RPMI7951 (cell line): Measurements from ENCODE around the gene MICAL3. TPM values are rescaled to one million over a fixed set of nuclear protein-coding genes. Genes with fewer than 3 reads are reported as not detected.
"Not testable (repeated sequence)": the region's sequence is repeated elsewhere in the genome, so short reads cannot be mapped to it uniquely, and the experiment has no call there.

ENCODE experiments used
- DNase-seq: peaks from one replicate; pipeline ENCODE4 v3.0.0-alpha.2; 2012; ENCODE audit warnings: low read depth
- total RNA-seq: library from RNA; depleted of rRNA; stranded (reverse); fragments of >200 nt; shearing (Covaris generic); gene quantifications from 2 replicates; pipeline ENCODE4 v1.2.3, GENCODE V29; 2014

The MICAL3 gene
- total RNA-seq, 1 experiment from 2014 or later = 16.0 TPM

- no peak for DNase-seq
Observed at GRCh38 chr22:17888855-17889254, 135.5 kb downstream of the MICAL3 start.

GRCh38 chr22:17888439-17888838 lies 135.9 kb downstream of the MICAL3 start:
- DNase-seq = no peak

- no peak for DNase-seq
Observed at GRCh38 chr22:17884893-17885292, 139.5 kb downstream of the MICAL3 start.

GRCh38 chr22:17884084-17884483 lies 140.3 kb downstream of the MICAL3 start:
- DNase-seq = no peak

- DNase-seq = no peak
Observed at GRCh38 chr22:17883356-17883755, 141.0 kb downstream of the MICAL3 start.

GRCh38 chr22:17882727-17883126 lies 141.6 kb downstream of the MICAL3 start:
- no peak for DNase-seq

GRCh38 chr22:17882162-17882561 lies 142.2 kb downstream of the MICAL3 start:
- no peak for DNase-seq

GRCh38 chr22:17881366-17881765 lies 143.0 kb downstream of the MICAL3 start:
- no peak for DNase-seq

- DNase-seq = no peak
Observed at GRCh38 chr22:17880468-17880867, 143.9 kb downstream of the MICAL3 start.

- no peak for DNase-seq
Observed at GRCh38 chr22:17880020-17880419, 144.3 kb downstream of the MICAL3 start.

- no peak for DNase-seq
Observed at GRCh38 chr22:17878941-17879340, 145.4 kb downstream of the MICAL3 start.

GRCh38 chr22:17878186-17878694 lies 146.1 kb downstream of the MICAL3 start:
- DNase-seq = no peak

- not testable (repeated sequence) for DNase-seq
Observed at GRCh38 chr22:17876878-17877855, 147.2 kb downstream of the MICAL3 start.

GRCh38 chr22:17876306-17876831 lies 148.0 kb downstream of the MICAL3 start:
- no peak for DNase-seq

- DNase-seq = no peak
Observed at GRCh38 chr22:17875631-17876030, 148.7 kb downstream of the MICAL3 start.

GRCh38 chr22:17875156-17875555 lies 149.2 kb downstream of the MICAL3 start:
- no peak for DNase-seq

- no peak for DNase-seq
Observed at GRCh38 chr22:17874231-17874905, 150.0 kb downstream of the MICAL3 start.

GRCh38 chr22:17873804-17874203 lies 150.6 kb downstream of the MICAL3 start:
- DNase-seq = no peak

GRCh38 chr22:17873116-17873515 lies 151.2 kb downstream of the MICAL3 start:
- no peak for DNase-seq

GRCh38 chr22:17872471-17872870 lies 151.9 kb downstream of the MICAL3 start:
- peak; percentile 18 for DNase-seq

GRCh38 chr22:17871726-17872458 lies 152.5 kb downstream of the MICAL3 start:
- no peak for DNase-seq

GRCh38 chr22:17870407-17870806 lies 154.0 kb downstream of the MICAL3 start:
- no peak for DNase-seq
